H1 (cell line): ENCODE results near the gene TGM6. TPM values are rescaled to one million over a fixed set of nuclear protein-coding genes. Genes with fewer than 3 reads are reported as not detected.
"Not testable (repeated sequence)": the region's sequence is repeated elsewhere in the genome, so short reads cannot be mapped to it uniquely, and the experiment has no call there.

ENCODE experiments used
- CTCF ChIA-PET: fragments of 300-600 bp; sonication (Branson Sonifier 250); formaldehyde crosslinking; loops from one replicate; lab custom pipeline; 2021; ENCODE audit not compliant: partially characterized antibody; lab: Charles Lee
- POLR2A ChIA-PET: fragments of 300-600 bp; sonication (Branson Sonifier 250); formaldehyde crosslinking; loops from one replicate; lab custom pipeline; 2021; ENCODE audit warnings: inconsistent platforms; ENCODE audit not compliant: partially characterized antibody; lab: Charles Lee
- DNase-seq, 2 experiments: peaks; one replicate each; pipeline versions ENCODE4 v3.0.0 to v3.0.0-alpha.2; 2010 to 2022; ENCODE audit warnings: low spot score in 2 of 2, low read depth in 1 of 2, mixed read lengths in 1 of 2
- FAIRE-seq: peaks from 2 replicates; lab custom pipeline; 2011; peaks lifted over from hg19 to GRCh38; lab: Jason Lieb, UNC
- H2AFZ ChIP-seq: 2 replicates; pipeline ENCODE4 v1.8.1; 2012; ENCODE audit warnings: low read length, inconsistent platforms
- H2AK5ac ChIP-seq: 2 replicates; pipeline ENCODE4 v1.6.1; 2013; ENCODE audit warnings: low read depth, low read length
- H2BK120ac ChIP-seq: replicated peaks from 2 replicates; pipeline ENCODE3; 2013; ENCODE audit warnings: low read depth, low read length, inconsistent platforms
- H2BK12ac ChIP-seq: 2 replicates; pipeline ENCODE4 v1.6.1; 2013; ENCODE audit warnings: low read depth, low read length
- H2BK15ac ChIP-seq: 2 replicates; pipeline ENCODE4 v1.6.1; 2013; ENCODE audit warnings: low read length
- H2BK20ac ChIP-seq: 2 replicates; pipeline ENCODE4 v1.6.1; 2013; ENCODE audit warnings: low read length
- H2BK5ac ChIP-seq: 2 replicates; pipeline ENCODE4 v1.6.1; 2013; ENCODE audit warnings: low read depth, low read length
- H3K14ac ChIP-seq: 2 replicates; pipeline ENCODE4 v1.6.1; 2013; ENCODE audit warnings: inconsistent platforms; ENCODE audit not compliant: insufficient read length
- H3K18ac ChIP-seq: 2 replicates; pipeline ENCODE4 v1.6.1; 2013; ENCODE audit warnings: low read length; ENCODE audit errors: extremely low read depth
- H3K23ac ChIP-seq: 2 replicates; pipeline ENCODE4 v1.6.1; 2013; ENCODE audit warnings: inconsistent platforms; ENCODE audit not compliant: insufficient read length
- H3K23me2 ChIP-seq: 2 replicates; pipeline ENCODE4 v1.6.1; 2013; ENCODE audit warnings: low read depth, low read length
- H3K27ac ChIP-seq: 2 replicates; pipeline ENCODE4 v1.6.1; 2011; ENCODE audit warnings: low read depth, low read length, inconsistent platforms
- H3K27me3 ChIP-seq, 4 experiments: replicated peaks in 1 of 4; 1 replicate in 1 of 4; 2 replicates in 3 of 4; pipeline versions ENCODE4 v1.6.1 to v1.8.1; 2011 to 2013; ENCODE audit warnings: low read length in 3 of 4, mild to moderate bottlenecking in 3 of 4, inconsistent platforms in 2 of 4, mixed read lengths in 2 of 4, moderate library complexity in 1 of 4; ENCODE audit not compliant: control insufficient read depth in 3 of 4, insufficient read depth in 3 of 4; ENCODE audit errors: extremely low read depth in 1 of 4
- H3K36me3 ChIP-seq, 4 experiments: 2 replicates each; pipeline versions ENCODE4 v1.6.1 to v1.8.1; 2011 to 2013; ENCODE audit warnings: mild to moderate bottlenecking in 4 of 4, low read length in 3 of 4, moderate library complexity in 2 of 4, control low read depth in 1 of 4, inconsistent platforms in 1 of 4; ENCODE audit not compliant: insufficient read depth in 4 of 4, control insufficient read depth in 2 of 4
- H3K4ac ChIP-seq: replicated peaks from 2 replicates; pipeline ENCODE3; 2013; ENCODE audit warnings: low read length, low read depth, mixed read lengths, inconsistent platforms; ENCODE audit not compliant: insufficient read length
- H3K4me1 ChIP-seq, 4 experiments: replicated peaks in 1 of 4; 1 replicate in 1 of 4; 2 replicates in 3 of 4; pipeline versions ENCODE4 v1.6.1 to v1.8.1; 2011 to 2013; ENCODE audit warnings: low read length in 3 of 4, inconsistent platforms in 2 of 4, mixed read lengths in 1 of 4; ENCODE audit not compliant: insufficient read depth in 4 of 4, control insufficient read depth in 3 of 4
- H3K4me2 ChIP-seq, 2 experiments: 2 replicates each; pipeline versions ENCODE4 v1.6.1 to v1.8.1; 2011 to 2013; ENCODE audit warnings: low read depth in 2 of 2, low read length in 2 of 2, control low read depth in 1 of 2, inconsistent platforms in 1 of 2, mild to moderate bottlenecking in 1 of 2; ENCODE audit not compliant: insufficient read depth in 1 of 2
- H3K4me3 ChIP-seq, 4 experiments: fragments of 200-600, 300-600 bp in 1 of 4; sonication (generic), shearing (Covaris generic), sonication (Bioruptor Twin) in 1 of 4; 2 replicates each; pipeline versions ENCODE4 v1.5.1 to v1.8.1; 2011 to 2016; ENCODE audit warnings: low read length in 4 of 4, low read depth in 3 of 4, control low read depth in 2 of 4, inconsistent platforms in 2 of 4, mild to moderate bottlenecking in 2 of 4, mixed read lengths in 1 of 4, moderate library complexity in 1 of 4; ENCODE audit not compliant: insufficient read depth in 2 of 4; ENCODE audit errors: extremely low read depth in 1 of 4
- H3K56ac ChIP-seq: replicated peaks from 2 replicates; pipeline ENCODE3; 2013; ENCODE audit warnings: low read depth, mild to moderate bottlenecking, mixed read lengths, low read length, inconsistent platforms; ENCODE audit not compliant: insufficient read length
- H3K79me1 ChIP-seq: 2 replicates; pipeline ENCODE4 v1.6.1; 2013; ENCODE audit warnings: low read depth, low read length, control low read depth
- H3K79me2 ChIP-seq, 2 experiments: 2 replicates each; pipeline versions ENCODE4 v1.6.1 to v1.8.1; 2012 to 2013; ENCODE audit warnings: low read length in 2 of 2, mild to moderate bottlenecking in 2 of 2, inconsistent platforms in 1 of 2; ENCODE audit not compliant: insufficient read depth in 2 of 2, control insufficient read depth in 1 of 2
- H3K9ac ChIP-seq, 4 experiments: replicated peaks in 1 of 4; 1 replicate in 1 of 4; 2 replicates in 3 of 4; pipeline versions ENCODE4 v1.6.1 to v1.8.1; 2011 to 2013; ENCODE audit warnings: low read depth in 3 of 4, low read length in 3 of 4, control low read depth in 2 of 4, mild to moderate bottlenecking in 2 of 4, moderate library complexity in 2 of 4, inconsistent platforms in 1 of 4; ENCODE audit errors: extremely low read depth in 1 of 4
- H3K9me3 ChIP-seq, 2 experiments: 2 replicates each; pipeline versions ENCODE4 v1.6.1 to v1.8.1; 2012 to 2013; ENCODE audit warnings: mild to moderate bottlenecking in 2 of 2, moderate library complexity in 2 of 2, control low read depth in 1 of 2, inconsistent platforms in 1 of 2, low read depth in 1 of 2, low read length in 1 of 2, mixed read lengths in 1 of 2; ENCODE audit not compliant: insufficient read depth in 2 of 2
- H4K20me1 ChIP-seq, 2 experiments: replicated peaks in 1 of 2; 2 replicates each; pipeline versions ENCODE3 to v1.8.1; 2011 to 2013; ENCODE audit warnings: inconsistent platforms in 2 of 2, low read length in 2 of 2, mild to moderate bottlenecking in 1 of 2; ENCODE audit not compliant: insufficient read depth in 2 of 2, control insufficient read depth in 1 of 2
- H4K5ac ChIP-seq: 2 replicates; pipeline ENCODE4 v1.6.1; 2013; ENCODE audit warnings: low read length, low read depth, mixed read lengths, inconsistent platforms; ENCODE audit not compliant: insufficient read length
- H4K8ac ChIP-seq: 2 replicates; pipeline ENCODE4 v1.8.0; 2013; ENCODE audit warnings: mild to moderate bottlenecking, moderate library complexity, low read length, inconsistent platforms; ENCODE audit not compliant: insufficient read depth; ENCODE audit errors: extremely low read depth
- H4K91ac ChIP-seq: replicated peaks from 2 replicates; pipeline ENCODE3; 2013; ENCODE audit warnings: low read length, mixed read lengths, inconsistent platforms; ENCODE audit not compliant: insufficient read length
- WGBS, 2 experiments: shearing (Covaris generic) in 1 of 2; methylation state at CpG; one replicate each; pipeline versions ENCODE4 v1.1.6 to v1.1.7; 2013 to 2015; ENCODE audit warnings: low lambda C conversion rate in 2 of 2, mixed read lengths in 2 of 2, inconsistent platforms in 1 of 2, low coverage in 1 of 2, missing lambda C conversion rate in 1 of 2; ENCODE audit not compliant: insufficient replicate concordance in 2 of 2, insufficient coverage in 1 of 2, insufficient read length in 1 of 2; ENCODE audit errors: extremely low coverage in 1 of 2, missing lambda C conversion rate in 1 of 2; 5-methylcytosine and 5-hydroxymethylcytosine counted together
- polyA plus RNA-seq, 7 experiments: library from polyadenylated mRNA; depleted of rRNA in 3 of 7; stranded (reverse) in 5 of 7; unstranded in 2 of 7; fragments of >200 nt in 5 of 7; fragments of 200-250 nt in 2 of 7; gene quantifications; 1 replicate in 5 of 7; 2 replicates in 1 of 7; 4 replicates in 1 of 7; pipeline versions ENCODE4 v1.2.1 to v1.2.3, GENCODE V29; 2011 to 2013; ENCODE audit warnings: missing spikeins in 2 of 7, mixed read lengths in 2 of 7
- total RNA-seq: library from RNA; stranded (reverse); fragmentation: NEBNext Ultra II Directional; extraction: Animal tissue kit (Norgen Biotek cat#: 25700); gene quantifications from 2 replicates; pipeline ENCODE4 v1.2.1, GENCODE V29; 2021

Gene TGM6
- total and polyA plus RNA-seq, 2 of the 8 experiments (the other 6 are each of a cell fraction or from before 2014, with no cell fraction given) = 0.03 TPM; not detected in 1

DNA sequence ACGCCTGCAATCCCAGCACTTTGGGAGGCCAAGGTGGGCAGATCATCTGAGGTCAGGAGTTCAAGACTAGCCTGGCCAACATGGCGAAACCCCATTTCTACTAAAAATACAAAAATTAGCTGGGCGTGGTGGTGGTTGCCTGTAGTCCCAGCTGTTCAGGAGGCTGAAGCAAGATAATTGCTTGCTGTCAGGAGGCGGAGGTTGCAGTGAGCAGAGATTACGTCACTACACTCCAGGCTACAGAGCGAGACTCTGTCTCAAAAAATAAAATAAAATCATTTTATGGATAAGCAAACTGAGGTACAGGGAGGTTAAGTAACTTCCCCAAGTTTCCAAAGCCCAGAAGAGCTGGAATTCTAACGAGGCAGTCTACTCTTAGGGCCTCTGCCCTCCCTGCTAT lies 26.7 kb downstream of the TGM6 start:
- H4K20me1 ChIP-seq, FAIRE-seq, H2BK5ac ChIP-seq, POLR2A ChIA-PET, H2AFZ ChIP-seq, H3K18ac ChIP-seq, H3K27ac ChIP-seq, H3K27me3 ChIP-seq, H2AK5ac ChIP-seq, H3K14ac ChIP-seq, H3K23me2 ChIP-seq, H3K4me3 ChIP-seq, H4K8ac ChIP-seq, H3K79me2 ChIP-seq, H3K56ac ChIP-seq, H3K23ac ChIP-seq, H4K91ac ChIP-seq, H2BK15ac ChIP-seq, H3K4ac ChIP-seq, H2BK20ac ChIP-seq, DNase-seq, H3K36me3 ChIP-seq, H3K9ac ChIP-seq, H3K9me3 ChIP-seq, H2BK120ac ChIP-seq, H3K4me1 ChIP-seq, H2BK12ac ChIP-seq, H4K5ac ChIP-seq, H3K79me1 ChIP-seq, H3K4me2 ChIP-seq: not testable (repeated sequence)
- CTCF ChIA-PET = interaction anchor here (0.6 to 18.3 kb wide), 5 partner anchors 9 to 401 kb away, joined by 3 to 210 read pairs (median 4); partner anchors contain the start of gene TGM6
- 83% methylated on average over 7 of the region's 7 CpGs; no CpG with 5 or more reads in 1 of the 2 experiments for WGBS, 2 experiments
